GM18526 (cell line): ENCODE data around the gene MAML1.

ENCODE experiments used
- POLR2A ChIP-seq: IDR thresholded peaks from 3 replicates; pipeline ENCODE4 v1.6.1; 2011; ENCODE audit not compliant: insufficient read length; ENCODE audit errors: extremely low read depth

MAML1 gene

DNA sequence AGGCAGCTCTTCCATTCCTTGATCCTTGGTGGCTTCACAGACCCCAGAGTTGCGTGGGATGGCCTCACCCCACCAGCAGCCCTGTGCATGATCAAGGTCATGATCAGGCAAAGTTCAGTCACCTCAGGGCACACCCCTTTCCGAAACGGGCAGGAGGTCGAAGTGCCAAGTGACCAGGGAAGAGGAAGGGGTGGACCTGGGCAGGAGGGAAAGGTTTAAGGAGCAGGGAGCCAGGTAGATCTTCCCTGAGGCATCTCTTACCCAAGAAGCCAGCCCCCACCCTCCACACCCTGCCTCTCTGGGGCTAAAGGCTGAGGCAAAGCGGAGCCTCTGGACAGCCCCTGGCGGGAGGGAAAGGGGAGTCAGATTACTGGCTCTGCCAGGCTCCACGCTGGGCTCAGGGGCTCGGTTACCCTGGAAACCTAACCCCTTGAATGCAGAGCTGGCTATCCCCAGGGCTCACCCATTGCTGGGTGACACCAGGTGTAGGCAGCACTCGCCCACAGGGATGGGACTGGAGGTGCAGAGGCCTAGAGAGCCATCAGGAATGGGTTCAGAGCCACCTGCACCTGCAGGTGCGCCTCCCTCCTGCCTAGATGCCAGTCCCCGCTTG lies 70.4 kb downstream of the MAML1 start:
- no peak for TF ChIP-seq POLR2A

DNA sequence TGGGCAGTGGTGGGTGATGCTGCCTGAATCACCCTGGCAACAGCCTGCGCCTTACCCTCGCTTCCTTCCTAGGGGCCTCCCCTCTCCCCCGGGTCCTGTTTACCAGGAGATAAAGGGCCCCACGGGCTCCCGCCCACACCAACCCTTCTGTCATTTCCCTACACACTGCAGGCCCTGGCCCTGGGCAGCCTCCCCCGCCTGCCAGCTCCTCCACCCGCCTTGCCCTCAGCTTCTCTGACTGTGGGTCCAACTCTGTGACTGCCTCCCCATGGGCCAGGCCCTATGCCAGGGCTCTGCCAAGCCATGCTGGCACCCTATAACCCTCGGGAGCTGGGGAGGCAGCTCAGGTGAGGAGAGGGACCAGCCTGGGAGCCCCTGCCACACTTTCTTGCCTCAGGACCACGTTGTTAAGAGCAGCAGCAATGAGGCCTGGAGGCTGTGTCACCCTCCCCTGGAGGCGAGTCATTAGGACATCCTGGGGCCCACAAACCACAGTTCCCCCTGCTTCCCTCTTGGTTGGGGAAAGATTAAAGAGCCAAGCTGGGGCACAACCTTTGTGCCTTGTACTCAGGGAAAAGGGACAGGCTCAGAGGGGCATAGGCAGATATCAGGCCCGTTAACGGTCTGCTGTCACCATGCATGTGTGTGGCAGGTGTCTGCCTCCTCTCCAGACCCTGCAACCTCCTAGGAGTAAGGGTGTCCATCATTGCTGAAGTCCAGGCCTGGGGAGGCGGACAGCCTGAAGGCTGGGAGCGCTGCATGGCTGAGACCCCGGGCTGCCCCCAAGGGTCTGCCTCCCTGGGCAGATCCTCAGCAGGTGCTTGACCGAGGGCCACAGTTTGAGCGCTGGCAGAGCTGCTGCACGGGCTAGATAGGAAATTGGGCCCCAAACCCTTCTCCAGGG lies 71.3 kb downstream of the MAML1 start:
- TF ChIP-seq POLR2A = no peak

DNA sequence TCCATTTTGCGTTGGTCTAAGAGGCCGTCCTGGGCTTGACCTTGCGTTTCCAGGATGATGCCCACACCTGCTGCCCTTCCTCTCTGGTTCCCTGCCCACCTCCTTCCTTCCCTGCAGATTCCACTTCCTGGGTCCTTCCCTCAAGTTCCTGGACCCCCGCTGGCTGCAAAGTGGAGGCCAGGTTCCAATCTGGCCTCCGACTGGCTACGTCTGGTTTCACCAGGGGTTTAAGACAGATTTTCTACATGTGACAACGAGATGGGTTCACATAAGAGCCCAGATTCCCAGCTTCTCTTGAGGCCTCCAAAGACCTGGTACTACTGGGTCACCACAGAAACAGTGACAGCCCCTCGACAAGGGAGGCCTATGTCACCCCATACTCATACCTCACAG lies 71.9 kb downstream of the MAML1 start:
- TF ChIP-seq POLR2A = no peak

DNA sequence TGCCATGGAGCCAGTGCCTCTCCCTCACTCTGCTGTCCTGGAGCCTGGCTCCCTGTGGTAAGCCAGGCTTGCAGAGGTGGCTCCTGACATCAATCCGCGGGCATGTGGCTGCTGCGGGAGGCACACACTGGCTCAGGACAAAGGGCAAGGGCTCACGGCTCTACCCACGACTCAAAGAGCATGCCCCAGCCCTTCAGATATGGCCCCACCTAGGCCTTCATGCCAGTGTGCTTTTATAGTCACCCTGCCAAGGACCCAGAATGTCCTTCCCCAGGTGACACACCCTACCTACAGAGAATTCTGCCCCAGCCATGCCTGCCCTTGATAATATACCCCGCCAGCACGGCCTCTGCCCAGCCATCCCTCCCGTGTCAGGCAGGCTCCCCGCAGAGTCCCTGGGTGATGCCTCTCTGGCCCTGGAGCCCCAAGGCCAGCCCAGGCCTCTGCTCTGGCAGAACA lies 72.5 kb downstream of the MAML1 start:
- TF ChIP-seq POLR2A = no peak

DNA sequence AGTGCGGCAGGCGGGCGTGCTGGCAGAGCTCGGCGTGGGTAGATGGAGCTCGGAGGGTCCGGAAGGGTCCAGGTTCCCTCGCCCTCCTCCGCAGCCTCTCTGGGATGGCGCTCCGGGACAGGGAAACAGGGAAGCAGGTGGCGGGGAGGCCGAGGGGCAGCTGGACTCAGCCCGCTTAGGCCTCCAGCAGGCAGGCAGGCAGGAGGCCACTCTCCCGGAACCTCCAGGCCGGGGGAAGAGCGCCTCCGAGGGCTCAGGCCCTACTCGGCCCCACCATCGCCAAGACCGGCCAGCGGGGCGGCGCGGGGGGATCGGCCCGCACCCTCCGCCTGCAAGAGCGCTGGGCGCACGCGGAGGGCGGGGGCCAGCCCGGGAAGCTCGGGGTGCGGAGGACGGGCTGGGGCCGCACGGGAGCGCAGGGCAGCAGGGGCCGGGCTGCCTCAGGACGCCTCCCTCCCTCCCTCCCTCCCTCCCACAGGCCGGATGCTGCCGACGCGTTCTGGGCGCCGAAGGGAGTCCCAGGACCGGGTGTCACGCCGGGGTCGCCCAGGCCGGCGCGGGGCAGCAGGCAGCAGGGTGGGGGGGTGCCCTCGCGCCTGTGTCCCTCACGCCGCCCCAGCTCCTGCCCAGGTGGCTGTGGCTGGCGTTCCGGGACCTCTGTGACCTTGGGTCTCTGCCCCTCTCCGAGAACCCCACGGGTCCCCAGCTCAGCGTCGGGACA lies 73.1 kb downstream of the MAML1 start:
- no peak for TF ChIP-seq POLR2A

DNA sequence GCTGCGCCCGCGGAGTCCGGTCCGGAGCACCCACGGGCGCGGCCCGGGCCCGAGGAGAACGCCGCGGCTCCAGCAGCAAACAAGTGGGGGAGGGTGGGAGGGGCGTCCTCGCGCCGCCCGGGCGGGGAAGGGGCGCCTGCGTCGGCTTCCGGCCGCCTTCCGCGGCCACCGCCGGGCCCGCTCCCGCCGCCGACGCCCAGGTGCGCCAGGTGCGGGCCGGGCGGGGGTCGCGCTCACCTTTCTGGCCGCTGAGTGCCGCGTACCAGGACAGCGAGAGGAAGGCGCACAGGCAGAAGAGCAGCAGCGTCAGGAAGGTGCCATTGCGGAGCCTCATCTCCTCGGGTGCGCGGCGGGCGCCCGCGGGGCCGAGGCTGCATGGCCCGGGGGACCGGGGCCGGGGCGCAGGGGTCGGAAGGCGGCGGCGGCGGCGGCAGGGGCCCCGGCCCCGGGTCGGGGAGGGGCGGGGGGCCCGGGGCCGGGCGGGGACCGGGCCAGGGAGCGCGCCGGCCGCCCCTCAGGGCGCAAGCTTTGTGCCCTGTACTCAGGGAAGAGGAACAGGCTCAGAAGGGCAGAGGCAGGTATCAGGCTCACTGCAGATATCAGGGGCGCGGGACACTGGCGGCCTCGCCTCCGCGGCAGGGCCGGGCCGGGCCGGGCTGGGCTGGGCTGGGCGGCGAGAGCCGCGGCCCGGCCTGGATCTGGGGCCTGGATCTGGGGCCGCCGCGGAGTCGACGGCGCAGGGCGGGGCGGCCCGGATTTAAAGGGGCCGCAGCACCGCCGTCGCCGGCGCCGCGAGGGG lies 73.8 kb downstream of the MAML1 start, which contains the start of gene MGAT4B:
TSS of gene MGAT4B (minus strand) at position 617 of the 799 bp plus-strand sequence. CDS start at position 334, 283 bp downstream.
- TF ChIP-seq POLR2A = peak; percentile 64

DNA sequence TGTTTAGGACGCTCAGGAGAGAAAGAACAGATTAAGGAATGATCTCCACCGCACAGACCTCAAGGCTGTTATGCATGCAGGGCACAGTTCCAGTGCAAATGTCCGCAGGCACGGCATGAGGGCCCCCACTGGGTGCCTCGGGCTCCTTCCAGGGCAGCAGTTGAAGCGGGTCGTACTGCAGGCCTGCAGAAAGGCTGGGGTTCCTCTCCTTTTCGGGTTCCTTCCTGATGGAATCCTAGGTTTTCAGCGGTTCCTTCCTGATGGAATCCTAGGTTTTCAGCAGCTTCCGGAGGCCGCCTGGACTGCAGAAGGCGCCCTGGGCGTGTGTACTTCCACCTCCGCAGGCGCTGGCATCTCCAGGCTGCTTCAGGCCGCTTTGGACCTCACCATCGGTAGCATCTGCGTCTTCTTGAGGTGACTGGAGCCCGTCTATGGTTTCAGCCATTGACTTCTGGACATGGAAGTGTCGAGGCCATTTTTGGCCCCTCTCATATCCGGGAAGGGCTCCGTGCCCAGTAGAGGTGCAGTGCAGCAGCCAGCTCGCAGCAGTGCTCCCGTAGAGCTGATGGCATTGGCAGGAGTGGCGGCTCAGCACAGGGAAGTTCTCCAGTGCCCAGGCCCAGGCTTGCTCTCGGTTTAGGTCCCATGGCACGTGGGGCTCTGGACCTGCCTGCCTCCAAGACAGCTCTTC lies 79.7 kb downstream of the MAML1 start:
- no peak for TF ChIP-seq POLR2A

DNA sequence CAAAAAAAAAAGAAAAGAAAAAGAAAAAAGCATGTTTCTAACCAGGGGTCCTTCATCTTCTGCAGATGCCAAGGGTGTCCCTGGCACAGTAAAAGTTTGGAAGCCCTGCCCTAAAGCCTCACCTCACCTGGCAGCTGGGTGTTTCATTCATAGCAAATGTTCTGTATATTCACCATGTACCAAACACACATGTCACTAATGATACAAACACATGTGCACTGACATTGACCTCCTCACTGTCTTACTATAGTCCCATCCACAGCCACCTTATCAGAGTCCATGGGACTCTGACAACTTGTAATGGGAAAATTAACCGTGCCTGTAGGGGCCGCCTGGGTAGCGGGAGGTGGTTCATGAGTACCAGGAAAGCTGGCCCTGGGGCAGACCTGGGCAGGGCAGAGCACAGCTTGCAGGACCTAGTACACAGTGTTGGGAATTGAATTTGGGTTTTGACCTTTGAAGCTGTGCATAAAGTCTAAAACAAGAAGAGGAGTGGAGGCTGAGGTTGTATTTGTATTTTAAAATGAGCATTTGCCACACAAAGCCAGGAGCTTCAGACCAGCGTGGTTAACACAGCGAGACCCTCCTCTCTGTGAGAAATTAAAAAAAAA lies 80.5 kb downstream of the MAML1 start:
- TF ChIP-seq POLR2A = no peak

DNA sequence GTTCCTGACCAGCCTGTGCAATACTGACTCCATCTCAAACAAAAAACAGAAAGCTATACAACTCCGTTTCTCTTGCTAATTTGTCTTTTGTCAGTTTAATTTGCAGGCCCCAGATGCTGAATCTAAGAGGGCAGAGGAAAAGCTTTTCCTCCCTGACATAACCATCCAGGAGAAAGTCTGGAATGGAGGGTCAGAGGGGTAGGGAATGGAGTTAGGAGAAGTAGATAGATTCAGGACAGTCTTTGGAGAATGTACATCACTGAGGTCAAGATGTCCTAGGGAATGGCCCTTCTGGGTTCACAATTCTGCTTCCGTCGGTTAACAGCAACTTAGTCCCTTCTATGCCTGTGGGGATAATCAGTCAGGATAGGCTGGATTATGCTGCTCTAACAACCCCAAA lies 81.5 kb downstream of the MAML1 start:
- no peak for TF ChIP-seq POLR2A

DNA sequence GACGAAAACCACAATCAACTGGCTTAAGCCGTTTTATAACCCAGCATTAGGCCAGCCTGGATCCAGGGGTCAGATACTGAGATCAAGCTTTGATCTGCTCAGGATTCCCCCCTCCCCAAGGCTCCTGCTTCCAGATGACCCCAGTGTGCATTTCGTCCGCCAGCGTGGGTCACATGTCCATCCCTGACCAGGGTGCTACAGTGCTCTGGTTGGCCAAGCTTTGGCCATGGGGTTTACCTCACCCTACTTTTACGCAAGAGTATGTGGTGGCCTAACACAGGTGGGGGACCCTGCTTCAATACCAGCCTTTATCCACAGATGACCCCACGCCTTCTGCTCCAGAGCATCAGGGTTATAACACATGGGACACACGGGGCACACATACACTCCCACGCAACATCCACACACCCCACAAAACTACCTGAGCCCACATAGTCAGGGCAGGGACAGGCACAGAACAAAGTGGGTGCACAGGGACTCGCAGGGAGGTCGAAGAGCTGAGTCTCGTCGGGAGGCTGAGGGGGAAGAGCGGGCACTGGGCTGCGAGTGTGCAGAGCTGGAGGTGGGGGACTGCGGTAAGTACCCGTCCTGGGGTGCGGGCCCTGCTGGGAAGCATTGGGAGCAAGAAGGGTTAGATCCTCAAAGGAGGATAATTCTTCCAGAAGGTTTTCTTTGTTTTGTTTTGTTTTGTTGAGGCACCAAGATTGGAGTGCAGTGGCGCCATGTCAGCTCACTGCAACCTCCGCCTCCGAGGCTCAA lies 83.0 kb downstream of the MAML1 start:
- no peak for TF ChIP-seq POLR2A

DNA sequence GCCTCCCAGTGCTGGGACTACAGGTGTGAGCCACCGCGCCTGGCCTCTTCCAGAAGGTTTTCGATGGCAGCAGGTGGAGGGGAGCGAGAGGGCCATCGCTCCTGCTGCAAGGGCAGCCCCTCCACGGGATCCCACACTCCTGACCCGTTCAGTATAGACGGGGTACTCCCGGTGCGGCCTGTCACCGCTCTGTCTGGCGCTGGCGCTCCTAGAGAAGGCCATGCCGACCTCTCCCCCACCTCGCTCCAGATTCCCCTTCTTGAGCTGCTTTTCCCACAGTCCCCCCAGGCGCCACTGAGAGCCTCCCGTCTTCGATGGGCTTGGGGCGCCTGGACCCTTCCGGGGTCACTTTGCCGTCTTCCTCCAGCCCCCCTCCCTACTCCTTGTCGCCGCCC lies 83.8 kb downstream of the MAML1 start:
- no peak for TF ChIP-seq POLR2A

DNA sequence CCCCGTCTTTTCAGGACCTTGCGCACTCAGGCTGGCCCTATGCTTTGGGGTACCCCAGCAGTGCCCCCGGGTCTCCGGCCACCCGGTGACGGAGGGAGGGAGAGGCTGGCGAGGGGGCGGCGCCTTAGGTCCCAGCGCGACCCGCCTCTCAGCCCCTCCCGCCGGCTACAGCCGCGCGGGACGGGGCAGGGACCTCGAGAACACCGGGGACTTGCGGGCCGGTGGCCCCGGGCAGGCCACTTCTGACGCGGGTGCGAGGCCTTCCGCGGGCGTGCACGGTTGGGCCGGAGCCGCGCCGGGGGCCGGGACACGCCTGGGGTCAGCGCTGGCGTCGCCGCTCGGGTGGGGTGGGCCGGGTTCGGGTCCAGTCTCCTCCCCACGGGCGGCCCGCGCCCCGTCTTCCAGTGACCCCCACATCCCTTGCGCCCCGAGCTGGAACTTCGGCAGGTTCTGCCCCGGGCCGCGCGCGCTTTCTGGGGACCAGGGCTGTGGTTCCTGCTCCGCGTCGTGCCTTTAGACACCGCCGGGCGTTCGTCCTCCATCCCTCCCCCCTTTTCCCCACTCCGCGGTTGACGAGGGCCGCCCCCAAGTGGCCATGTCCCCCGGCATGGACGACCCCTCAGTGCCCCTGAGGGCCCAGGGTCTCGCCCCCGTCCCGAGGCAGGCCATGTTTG lies 84.3 kb downstream of the MAML1 start:
- TF ChIP-seq POLR2A = peak; percentile 20

DNA sequence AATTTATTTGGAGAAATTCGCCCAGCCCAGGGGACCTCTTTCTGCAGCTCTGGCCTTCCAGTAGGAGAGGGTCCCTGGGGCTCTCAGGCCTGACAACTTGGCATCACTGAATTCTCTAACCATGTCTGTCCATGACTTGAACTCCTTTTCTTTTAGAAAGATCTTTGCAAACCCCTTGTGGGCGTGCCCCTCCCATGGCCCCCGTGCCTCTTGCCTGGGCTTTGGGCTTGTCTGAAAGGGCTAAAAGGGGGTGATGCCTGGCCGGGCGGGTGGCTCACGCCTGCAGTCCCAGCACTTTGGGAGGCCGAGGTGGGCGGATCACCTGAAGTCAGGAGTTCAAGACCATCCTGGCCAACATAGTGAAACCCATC lies 84.8 kb downstream of the MAML1 start:
- TF ChIP-seq POLR2A = no peak
